Endothelial cell of umbilical vein (primary cell): ENCODE data around the gene FOXO6. TPM values are rescaled to one million over a fixed set of nuclear protein-coding genes. Genes with fewer than 3 reads are reported as not detected.

ENCODE experiments used
- BruUV-seq: library from RNA; stranded (reverse); fragments of 400-500 nt; replicated peaks from 2 replicates; lab custom pipeline; 2021; lab: Mats Ljungman, UMichigan
- CTCF ChIA-PET: fragments of 300-600, 350-600 bp; sonication (Branson Sonifier 250); formaldehyde crosslinking; loops from one replicate; lab custom pipeline; 2021; ENCODE audit warnings: antibody characterized with exemption, inconsistent platforms; lab: Charles Lee
- POLR2A ChIA-PET: fragments of 300-600, 350-600 bp; sonication (Branson Sonifier 250); formaldehyde crosslinking; loops from one replicate; lab custom pipeline; 2021; ENCODE audit warnings: antibody characterized with exemption, inconsistent platforms; lab: Charles Lee
- DNase-seq: peaks from one replicate; pipeline ENCODE4 v3.0.0-alpha.2; 2011; ENCODE audit warnings: low read depth, low spot score
- FAIRE-seq: peaks from 2 replicates; lab custom pipeline; 2011; peaks lifted over from hg19 to GRCh38; lab: Jason Lieb, UNC
- H2AFZ ChIP-seq: 2 replicates; pipeline ENCODE4 v1.6.0; 2012; ENCODE audit warnings: low read depth, low read length, control low read depth, inconsistent platforms
- H3K27ac ChIP-seq: 2 replicates; pipeline ENCODE4 v1.5.1; 2011; ENCODE audit warnings: low read depth, mild to moderate bottlenecking, control low read depth, low read length, moderate library complexity; ENCODE audit not compliant: insufficient read depth
- H3K27me3 ChIP-seq, 2 experiments: 2 replicates each; pipeline versions ENCODE4 v1.6.0 to v1.6.1; 2011; ENCODE audit warnings: low read length in 2 of 2, mixed read lengths in 1 of 2; ENCODE audit not compliant: control insufficient read depth in 2 of 2, insufficient read depth in 2 of 2
- H3K36me3 ChIP-seq, 2 experiments: 2 replicates in 1 of 2; 3 replicates in 1 of 2; pipeline ENCODE4 v1.5.1; 2011; ENCODE audit warnings: low read length in 2 of 2, mild to moderate bottlenecking in 1 of 2, moderate library complexity in 1 of 2; ENCODE audit not compliant: control insufficient read depth in 2 of 2, insufficient read depth in 2 of 2; ENCODE audit errors: extremely low read depth in 1 of 2
- H3K4me1 ChIP-seq: 3 replicates; pipeline ENCODE4 v1.5.1; 2011; ENCODE audit warnings: mild to moderate bottlenecking, low read length; ENCODE audit not compliant: control insufficient read depth, insufficient read depth; ENCODE audit errors: extremely low read depth
- H3K4me2 ChIP-seq: 2 replicates; pipeline ENCODE4 v1.6.1; 2011; ENCODE audit warnings: low read length, control low read depth, mixed read lengths; ENCODE audit not compliant: insufficient read depth
- H3K4me3 ChIP-seq, 3 experiments: fragments of 200-600 bp in 1 of 3; sonication (generic), shearing (Covaris generic) in 1 of 3; replicated peaks in 1 of 3; 2 replicates each; pipeline ENCODE4 v1.5.1; 2011 to 2016; ENCODE audit warnings: control low read depth in 3 of 3, low read length in 3 of 3, mild to moderate bottlenecking in 2 of 3, inconsistent platforms in 1 of 3, low read depth in 1 of 3, moderate library complexity in 1 of 3; ENCODE audit not compliant: insufficient read depth in 1 of 3
- H3K79me2 ChIP-seq: 2 replicates; pipeline ENCODE4 v1.6.0; 2012; ENCODE audit warnings: low read length, inconsistent platforms; ENCODE audit not compliant: control insufficient read depth, insufficient read depth
- H3K9ac ChIP-seq: replicated peaks from 2 replicates; pipeline ENCODE3; 2011; ENCODE audit warnings: low read length, control low read depth; ENCODE audit not compliant: insufficient read depth; ENCODE audit errors: extremely low read depth
- H3K9me1 ChIP-seq: replicated peaks from 3 replicates; pipeline ENCODE4 v1.6.0; 2011; ENCODE audit warnings: mild to moderate bottlenecking, low read length; ENCODE audit not compliant: control insufficient read depth, insufficient read depth; ENCODE audit errors: extremely low read depth
- H3K9me3 ChIP-seq: replicated peaks from 2 replicates; pipeline ENCODE4 v1.5.1; 2012; ENCODE audit warnings: low read length, inconsistent platforms; ENCODE audit not compliant: control insufficient read depth, insufficient read depth
- H4K20me1 ChIP-seq: replicated peaks from 2 replicates; pipeline ENCODE3; 2011; ENCODE audit warnings: mild to moderate bottlenecking, low read length; ENCODE audit not compliant: control insufficient read depth, insufficient read depth; ENCODE audit errors: extremely low read depth
- EZH2 ChIP-seq: IDR thresholded peaks from 2 replicates; pipeline ENCODE4 v1.6.1; 2012; ENCODE audit warnings: borderline replicate concordance, low read depth, mild to moderate bottlenecking, moderate library complexity, low read length, inconsistent platforms; ENCODE audit not compliant: severe bottlenecking
- FOS ChIP-seq: IDR thresholded peaks from 2 replicates; pipeline ENCODE4 v1.6.1; 2011; ENCODE audit warnings: mild to moderate bottlenecking, low read length, moderate library complexity, borderline replicate concordance; ENCODE audit not compliant: insufficient read depth
- GATA2 ChIP-seq: IDR thresholded peaks from 2 replicates; pipeline ENCODE4 v1.7.0; 2011; ENCODE audit warnings: low read depth, mild to moderate bottlenecking, moderate library complexity, mixed read lengths, low read length; ENCODE audit not compliant: insufficient read length, insufficient read depth
- JUN ChIP-seq: IDR thresholded peaks from 2 replicates; pipeline ENCODE4 v1.6.1; 2011; ENCODE audit warnings: borderline replicate concordance, low read depth; ENCODE audit not compliant: insufficient read length, insufficient read depth
- MYC ChIP-seq: IDR thresholded peaks from one replicate; pipeline ENCODE4 v1.6.1; 2011; ENCODE audit warnings: mild to moderate bottlenecking, low read depth, low read length
- POLR2A ChIP-seq: IDR thresholded peaks from 2 replicates; pipeline ENCODE4 v1.6.1; 2012; ENCODE audit warnings: low read depth, mild to moderate bottlenecking, control low read depth, low read length
- POLR2AphosphoS5 ChIP-seq: IDR thresholded peaks from 2 replicates; pipeline ENCODE4 v1.6.1; 2012; ENCODE audit warnings: low read depth, mild to moderate bottlenecking, control low read depth, low read length, moderate library complexity; ENCODE audit not compliant: insufficient read depth
- dilution Hi-C: fragments of 300-500 bp; cut with MboI; formaldehyde crosslinking; loops from one replicate; pipeline ENCODE4 v1.15.0; 2019; ENCODE audit warnings: low sequenced_read_pairs; ENCODE audit not compliant: extremely low pct_ligation_motif_present
- intact Hi-C: fragments of 100-400 bp; cut with micrococcal nuclease; formaldehyde crosslinking; loops from one replicate; pipeline ENCODE4 v1.10.0; 2022
- polyA plus RNA-seq, 4 experiments: library from polyadenylated mRNA; depleted of rRNA in 3 of 4; stranded (reverse) in 3 of 4; unstranded in 1 of 4; fragments of >200 nt; gene quantifications; 2 replicates each; pipeline versions ENCODE4 v1.2.1 to v1.2.3, GENCODE V29; 2011 to 2012; ENCODE audit warnings: missing spikeins in 1 of 4
- total RNA-seq: library from RNA; stranded (reverse); gene quantifications from 2 replicates; pipeline ENCODE4 v1.2.3, GENCODE V29; 2021
- TF ChIP-seq, protein P1 (sequence below): IDR thresholded peaks from 2 replicates; pipeline ENCODE4 v1.6.1; 2011; ENCODE audit not compliant: insufficient read depth, insufficient read length
- TF ChIP-seq, protein P2 (sequence below), 2 donors: IDR thresholded peaks; 1 replicate in 1 of 2; 2 replicates in 1 of 2; pipeline ENCODE4 v1.5.1; 2011; ENCODE audit warnings: low read length in 2 of 2, mild to moderate bottlenecking in 2 of 2, moderate library complexity in 2 of 2, control low read depth in 1 of 2, inconsistent platforms in 1 of 2, low read depth in 1 of 2; ENCODE audit not compliant: insufficient read depth in 1 of 2; ENCODE audit errors: extremely low read depth in 1 of 2

FOXO6 gene
- total and polyA plus RNA-seq, 2 donors (not counting 3 experiments of a cell fraction or from before 2014, with no cell fraction given): 0.04 to 0.38 TPM

- H3K4me3 ChIP-seq: no peak overlapping the region
- H3K27ac ChIP-seq: no peak overlapping the region
- FAIRE-seq: no peak
- no peak overlapping the region for H3K9ac ChIP-seq
- H3K79me2 ChIP-seq: no peaks in the 10 kb centered on the region
- no TSS peak for BruUV-seq
- H4K20me1 ChIP-seq: no peaks in the 10 kb centered on the region
- CTCF ChIA-PET: interaction anchor here (1.1 kb wide), 1 partner anchor 108 kb away, joined by 3 read pairs; no protein-coding TSS in a partner anchor
- no peaks in the 10 kb centered on the region for H3K4me1 ChIP-seq
- no peak for TF ChIP-seq FOS
- TF ChIP-seq POLR2AphosphoS5: no peak
- TF ChIP-seq, protein P1, sequence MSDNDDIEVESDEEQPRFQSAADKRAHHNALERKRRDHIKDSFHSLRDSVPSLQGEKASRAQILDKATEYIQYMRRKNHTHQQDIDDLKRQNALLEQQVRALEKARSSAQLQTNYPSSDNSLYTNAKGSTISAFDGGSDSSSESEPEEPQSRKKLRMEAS: no peak
- no peak for TF ChIP-seq EZH2
- TF ChIP-seq, protein P2, sequence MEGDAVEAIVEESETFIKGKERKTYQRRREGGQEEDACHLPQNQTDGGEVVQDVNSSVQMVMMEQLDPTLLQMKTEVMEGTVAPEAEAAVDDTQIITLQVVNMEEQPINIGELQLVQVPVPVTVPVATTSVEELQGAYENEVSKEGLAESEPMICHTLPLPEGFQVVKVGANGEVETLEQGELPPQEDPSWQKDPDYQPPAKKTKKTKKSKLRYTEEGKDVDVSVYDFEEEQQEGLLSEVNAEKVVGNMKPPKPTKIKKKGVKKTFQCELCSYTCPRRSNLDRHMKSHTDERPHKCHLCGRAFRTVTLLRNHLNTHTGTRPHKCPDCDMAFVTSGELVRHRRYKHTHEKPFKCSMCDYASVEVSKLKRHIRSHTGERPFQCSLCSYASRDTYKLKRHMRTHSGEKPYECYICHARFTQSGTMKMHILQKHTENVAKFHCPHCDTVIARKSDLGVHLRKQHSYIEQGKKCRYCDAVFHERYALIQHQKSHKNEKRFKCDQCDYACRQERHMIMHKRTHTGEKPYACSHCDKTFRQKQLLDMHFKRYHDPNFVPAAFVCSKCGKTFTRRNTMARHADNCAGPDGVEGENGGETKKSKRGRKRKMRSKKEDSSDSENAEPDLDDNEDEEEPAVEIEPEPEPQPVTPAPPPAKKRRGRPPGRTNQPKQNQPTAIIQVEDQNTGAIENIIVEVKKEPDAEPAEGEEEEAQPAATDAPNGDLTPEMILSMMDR (IDR thresholded peaks at IDR 0.05; ENCODE audit: extremely low read depth in 1 of 2, insufficient read depth in 1 of 2, low read depth in 1 of 2, low read length in 2 of 2): no peak
- no peak for TF ChIP-seq JUN
- TF ChIP-seq MYC: no peak
- TF ChIP-seq GATA2: no peak
- no peak for TF ChIP-seq POLR2A
- intact Hi-C loops: no loop called here
- H3K4me2 ChIP-seq: no peak overlapping the region
- no peaks in the 10 kb centered on the region for H3K9me1 ChIP-seq
- no peaks in the 10 kb centered on the region for H3K9me3 ChIP-seq
- dilution Hi-C loops: no loop called here
- no peaks in the 10 kb centered on the region for H3K36me3 ChIP-seq
- DNase-seq: no peak
- POLR2A ChIA-PET: no interaction called here
- H3K27me3 ChIP-seq: peaks cover 0 to 6% of the 10 kb centered on the region in 2 experiments
- no peak overlapping the region for H2AFZ ChIP-seq
These were observed 28.9 kb downstream of the FOXO6 start for GRCh38 chr1:41390166-41390565.
